GM12878 (cell line): Measurements from ENCODE around the gene SPATS2L. TPM values are rescaled to one million over a fixed set of nuclear protein-coding genes. Genes with fewer than 3 reads are reported as not detected.

Experiments
- ATAC-seq: fragments of 200-7000 bp; cut with Tn5 transposase; 3 replicates; pipeline ENCODE4 v1.9.1; 2020; ENCODE audit warnings: mild to moderate bottlenecking, moderate library complexity
- BruUV-seq: library from RNA; stranded (reverse); fragments of 400-500 nt; replicated peaks from 2 replicates; lab custom pipeline; 2021; lab: Mats Ljungman, UMichigan
- CTCF ChIA-PET: fragments of 300-600 bp; sonication (Branson Sonifier 250); formaldehyde crosslinking; extraction: SDS; loops from one replicate; lab custom pipeline; 2021; ENCODE audit warnings: inconsistent platforms; lab: Yijun Ruan, JAX
- POLR2A ChIA-PET: fragments of 350-600 bp; formaldehyde crosslinking; extraction: SDS; loops from one replicate; lab custom pipeline; 2021; ENCODE audit warnings: inconsistent platforms; lab: Charles Lee
- RAD21 ChIA-PET: fragments of 300-600 bp; sonication (Branson Sonifier 250); formaldehyde crosslinking; loops from one replicate; lab custom pipeline; 2023; ENCODE audit warnings: antibody characterized with exemption; ENCODE audit not compliant: unreplicated experiment; lab: Charles Lee
- SMC1A ChIA-PET: fragments of 300-600 bp; sonication (Branson Sonifier 250); formaldehyde crosslinking; loops from one replicate; lab custom pipeline; 2023; ENCODE audit not compliant: unreplicated experiment, uncharacterized antibody; lab: Charles Lee
- DNase-seq: peaks from one replicate; pipeline ENCODE4 v3.0.0-alpha.2; 2011; ENCODE audit warnings: low read depth, low spot score
- FAIRE-seq: peaks from 3 replicates; lab custom pipeline; 2011; peaks lifted over from hg19 to GRCh38; lab: Jason Lieb, UNC
- H2AFZ ChIP-seq: 2 replicates; pipeline ENCODE4 v1.6.0; 2011; ENCODE audit warnings: low read depth, low read length, control low read depth; ENCODE audit not compliant: control insufficient read depth
- H3K27ac ChIP-seq: 2 replicates; pipeline ENCODE4 v1.5.1; 2011; ENCODE audit warnings: control low read depth; ENCODE audit not compliant: control insufficient read depth, insufficient read depth
- H3K27me3 ChIP-seq, 2 experiments: replicated peaks in 1 of 2; 2 replicates each; pipeline versions ENCODE4 v1.6.0 to v1.6.1; 2011; ENCODE audit warnings: low read length in 1 of 2; ENCODE audit not compliant: control insufficient read depth in 2 of 2, insufficient read depth in 2 of 2
- H3K36me3 ChIP-seq, 2 experiments: 2 replicates each; pipeline ENCODE4 v1.5.1; 2011; ENCODE audit warnings: low read length in 1 of 2; ENCODE audit not compliant: control insufficient read depth in 2 of 2, insufficient read depth in 2 of 2
- H3K4me1 ChIP-seq: 2 replicates; pipeline ENCODE4 v1.6.1; 2011; ENCODE audit warnings: mild to moderate bottlenecking, low read length, moderate library complexity, mixed read lengths; ENCODE audit not compliant: control insufficient read depth, insufficient read depth
- H3K4me2 ChIP-seq: 2 replicates; pipeline ENCODE4 v1.6.0; 2011; ENCODE audit warnings: control low read depth; ENCODE audit not compliant: control insufficient read depth, insufficient read depth
- H3K4me3 ChIP-seq: fragments of 200-600 bp; sonication (generic); 2 replicates; pipeline ENCODE4 v1.5.1; 2016
- H3K79me2 ChIP-seq: 2 replicates; pipeline ENCODE4 v1.6.0; 2011; ENCODE audit warnings: low read length; ENCODE audit not compliant: control insufficient read depth, insufficient read depth
- H3K9ac ChIP-seq: 2 replicates; pipeline ENCODE4 v1.8.0; 2011; ENCODE audit warnings: low read length, control low read depth, mixed read lengths; ENCODE audit not compliant: control insufficient read depth, insufficient read depth
- H3K9me3 ChIP-seq: replicated peaks from 3 replicates; pipeline ENCODE4 v1.5.1; 2011; ENCODE audit warnings: mild to moderate bottlenecking, low read length; ENCODE audit not compliant: control insufficient read depth, insufficient read depth
- H4K20me1 ChIP-seq: 2 replicates; pipeline ENCODE4 v1.6.0; 2011; ENCODE audit not compliant: control insufficient read depth, insufficient read depth
- ASH2L ChIP-seq: fragments of 300-600, 200-600 bp; sonication (generic); IDR thresholded peaks from 2 replicates; pipeline ENCODE4 v1.6.1; 2017; ENCODE audit warnings: low read depth, mild to moderate bottlenecking, borderline replicate concordance
- HSF1 ChIP-seq: fragments of 150-350 bp; IDR thresholded peaks from 2 replicates; pipeline ENCODE4 v1.6.1; 2014; ENCODE audit warnings: mild to moderate bottlenecking, low read depth, low read length
- IRF3 ChIP-seq: fragments of 450-650 bp; IDR thresholded peaks from 2 replicates; pipeline ENCODE4 v1.6.1; 2014; ENCODE audit warnings: mild to moderate bottlenecking
- LARP7 ChIP-seq: fragments of 450-650 bp; IDR thresholded peaks from 2 replicates; pipeline ENCODE4 v1.6.1; 2017; ENCODE audit warnings: mild to moderate bottlenecking
- NFIC ChIP-seq: IDR thresholded peaks from 2 replicates; pipeline ENCODE4 v1.6.1; 2012; ENCODE audit warnings: low read depth, mild to moderate bottlenecking, inconsistent platforms, low read length, moderate library complexity
- NR2C1 ChIP-seq: fragments of 450-650 bp; IDR thresholded peaks from 2 replicates; pipeline ENCODE4 v1.6.1; 2017; ENCODE audit warnings: antibody characterized with exemption, mild to moderate bottlenecking, moderate library complexity
- NR2C2 ChIP-seq: IDR thresholded peaks from 2 replicates; pipeline ENCODE4 v1.6.1; 2011; ENCODE audit warnings: borderline replicate concordance, low read depth; ENCODE audit not compliant: control insufficient read depth, insufficient read length
- PKNOX1 ChIP-seq: fragments of 450-650 bp; IDR thresholded peaks from 2 replicates; pipeline ENCODE4 v1.6.1; 2016; ENCODE audit warnings: mild to moderate bottlenecking
- SUZ12 ChIP-seq: fragments of 200-600 bp; sonication (generic); IDR thresholded peaks from one replicate; pipeline ENCODE4 v1.6.1; 2018; ENCODE audit warnings: antibody characterized with exemption, mild to moderate bottlenecking; ENCODE audit not compliant: unreplicated experiment
- ZBTB33 ChIP-seq: fragments of 450-650 bp; IDR thresholded peaks from 2 replicates; pipeline ENCODE4 v1.6.1; 2017; ENCODE audit warnings: mild to moderate bottlenecking
- ZSCAN29 ChIP-seq: fragments of 450-650 bp; IDR thresholded peaks from 2 replicates; pipeline ENCODE4 v1.6.1; 2017; ENCODE audit warnings: mild to moderate bottlenecking, moderate library complexity
- WGBS: methylation state at CpG from one replicate; pipeline ENCODE4 v1.1.6; 2016; ENCODE audit warnings: low lambda C conversion rate; ENCODE audit not compliant: insufficient replicate concordance, insufficient coverage; ENCODE audit errors: missing lambda C conversion rate; 5-methylcytosine and 5-hydroxymethylcytosine counted together
- in situ Hi-C: fragments of 300-500 bp; cut with MboI; formaldehyde crosslinking; loops from 9 replicates; pipeline ENCODE4 v1.14.3; 2018; ENCODE audit warnings: mixed read lengths
- intact Hi-C: fragments of 100-400 bp; cut with micrococcal nuclease; formaldehyde crosslinking; loops from one replicate; pipeline ENCODE4 v1.14.2; 2022; ENCODE audit not compliant: unreplicated experiment
- polyA plus RNA-seq, 11 experiments: library from polyadenylated mRNA; depleted of rRNA in 4 of 11; unstranded in 6 of 11; stranded (reverse) in 5 of 11; fragments of >200 nt; fragmentation: Nextera tagmentation in 4 of 11; fragmentation: Illumina TruSeq in 1 of 11; extraction: Ambion mirVana in 4 of 11; extraction: Trizol in 1 of 11; gene quantifications; 1 replicate in 1 of 11; 2 replicates in 10 of 11; pipeline versions ENCODE4 v1.2.1 to v1.2.3, GENCODE V29; 2011 to 2016; ENCODE audit warnings: inconsistent platforms in 2 of 11, missing spikeins in 2 of 11, low read depth in 1 of 11
- total RNA-seq, 4 experiments: library from RNA; depleted of rRNA in 3 of 4; stranded (reverse); fragments of >200 nt in 3 of 4; fragmentation: Illumina TruSeq in 1 of 4; extraction: Trizol in 1 of 4; gene quantifications; 2 replicates each; pipeline versions ENCODE4 v1.2.1 to v1.2.3, GENCODE V29; 2013 to 2021

SPATS2L gene
- total and polyA plus RNA-seq, 10 of the 15 experiments (the other 5 are each of a cell fraction or from before 2014, with no cell fraction given) = 5.2 to 30.0 (median 20.1) TPM

- no peak for DNase-seq
- no peak overlapping the region for H3K4me3 ChIP-seq
- 25% methylated on average over 5 of the region's 5 CpGs for WGBS
- no peak overlapping the region for H2AFZ ChIP-seq
- no peaks in the 10 kb centered on the region for H3K79me2 ChIP-seq
- no peak overlapping the region for H3K9ac ChIP-seq
- FAIRE-seq = no peak
- H4K20me1 ChIP-seq = no peaks in the 10 kb centered on the region
- no peaks in the 10 kb centered on the region for H3K9me3 ChIP-seq
- H3K27ac ChIP-seq = no peak overlapping the region
- ChIA-PET SMC1A (no interaction called here), RAD21 (interaction anchor here (0.6 kb wide), 1 partner anchor 286 kb away, joined by 3 read pairs; no protein-coding TSS in a partner anchor), POLR2A (no interaction called here), CTCF (no interaction called here)
- H3K27me3 ChIP-seq = 0 out of 4 replicates have a peak, but pooled peaks cover 0 to 2% of the 10 kb centered on the region in 2 experiments
- ATAC-seq = no peak
- H3K36me3 ChIP-seq = no peaks in the 10 kb centered on the region
- TF ChIP-seq ZSCAN29 (no peak), NR2C2 (no peak), NFIC (no peak)
- no peak overlapping the region for H3K4me2 ChIP-seq
- no TSS peak for BruUV-seq
- intact Hi-C loops (no loop called here), in situ Hi-C loops (no loop called here)
- H3K4me1 ChIP-seq = no peaks in the 10 kb centered on the region
Observed at GRCh38 chr2:200258081-200258480, 48.4 kb upstream of the SPATS2L start.

GRCh38 chr2:200258881-200259576 lies 47.5 kb upstream of the SPATS2L start:
- Histone ChIP-seq H3K4me1 (no peaks in the 10 kb centered on the region), H3K36me3 (no peaks in the 10 kb centered on the region), H3K9ac (no peak overlapping the region), H3K4me2 (no peak overlapping the region), H3K27ac (no peak overlapping the region), H4K20me1 (no peaks in the 10 kb centered on the region), H2AFZ (no peak overlapping the region), H3K79me2 (no peaks in the 10 kb centered on the region), H3K4me3 (no peak overlapping the region), H3K9me3 (no peaks in the 10 kb centered on the region), H3K27me3 (0 out of 4 replicates have a peak, but pooled peaks cover 0 to 2% of the 10 kb centered on the region in 2 experiments)
- ChIA-PET RAD21 (interaction anchor here (0.6 kb wide), 2 partner anchors 287 to 531 kb away, joined by 3 to 4 read pairs; no protein-coding TSS in a partner anchor), CTCF (no interaction called here), POLR2A (no interaction called here), SMC1A (no interaction called here)
- ATAC-seq (no peak), DNase-seq (no peak), FAIRE-seq (no peak)
- intact Hi-C loops = no loop called here
- WGBS = 41% methylated on average over 7 of the region's 7 CpGs
- in situ Hi-C loops = no loop called here
- no TSS peak for BruUV-seq
- no peak for TF ChIP-seq IRF3
- TF ChIP-seq PKNOX1 = no peak
- TF ChIP-seq SUZ12 = no peak
- TF ChIP-seq LARP7 = no peak
- no peak for TF ChIP-seq HSF1
- no peak for TF ChIP-seq NFIC
- no peak for TF ChIP-seq NR2C1
- TF ChIP-seq ASH2L = no peak
- TF ChIP-seq ZBTB33 = no peak
